WTC11 (cell line): Measurements from ENCODE around the gene SPOCK1. TPM values are rescaled to one million over a fixed set of nuclear protein-coding genes. Genes with fewer than 3 reads are reported as not detected.

ENCODE experiments used
- ATAC-seq: fragments of 200-7000 bp; cut with Tn5 transposase; 2 replicates; pipeline ENCODE4 v1.10.0; 2021; ENCODE audit warnings: mild to moderate bottlenecking, moderate library complexity
- CTCF ChIA-PET: fragments of 300-600 bp; sonication (Branson Sonifier 250); formaldehyde crosslinking; loops from one replicate; lab custom pipeline; 2021; ENCODE audit warnings: antibody characterized with exemption; lab: Charles Lee
- POLR2A ChIA-PET: fragments of 350-600 bp; sonication (Branson Sonifier 250); formaldehyde crosslinking; loops from one replicate; lab custom pipeline; 2021; ENCODE audit warnings: antibody characterized with exemption; lab: Charles Lee
- DNase-seq: peaks from one replicate; pipeline ENCODE4 v3.0.0; 2021; ENCODE audit warnings: low spot score
- H3K27ac Mint-ChIP-seq: 2 replicates; pipeline ENCODE4 v1.8.0; 2021; ENCODE audit warnings: mixed read lengths
- H3K27me3 Mint-ChIP-seq: 2 replicates; pipeline ENCODE4 v1.8.0; 2021; ENCODE audit warnings: low read depth, mild to moderate bottlenecking, moderate library complexity, mixed read lengths
- H3K36me3 Mint-ChIP-seq: 2 replicates; pipeline ENCODE4 v1.8.0; 2021; ENCODE audit warnings: mixed read lengths
- H3K4me1 Mint-ChIP-seq: 2 replicates; pipeline ENCODE4 v1.8.0; 2022; ENCODE audit warnings: mixed read lengths
- H3K4me3 Mint-ChIP-seq: 2 replicates; pipeline ENCODE4 v1.8.0; 2021; ENCODE audit warnings: mild to moderate bottlenecking, moderate library complexity, mixed read lengths
- H3K9me3 Mint-ChIP-seq: 2 replicates; pipeline ENCODE4 v1.8.0; 2021; ENCODE audit warnings: mixed read lengths
- ARID4B ChIP-seq: sonication (generic); formaldehyde crosslinking; IDR thresholded peaks from 2 replicates; pipeline ENCODE4 v1.8.0; 2023; ENCODE audit warnings: missing genetic modification reagents, mild to moderate bottlenecking, borderline replicate concordance
- OVOL2 ChIP-seq: fragments of 250-450 bp; sonication (Bioruptor Pico); IDR thresholded peaks from 2 replicates; pipeline ENCODE4 v1.9.0; 2021; ENCODE audit warnings: mild to moderate bottlenecking, borderline replicate concordance
- PRDM15 ChIP-seq: sonication (generic); formaldehyde crosslinking; IDR thresholded peaks from 2 replicates; pipeline ENCODE4 v1.8.0; 2022; ENCODE audit warnings: missing genetic modification reagents
- SOX15 ChIP-seq: fragments of 250-450 bp; sonication (Bioruptor Pico); IDR thresholded peaks from 2 replicates; pipeline ENCODE4 v1.9.0; 2021; ENCODE audit warnings: mild to moderate bottlenecking
- STAT6 ChIP-seq: sonication (generic); formaldehyde crosslinking; conservative IDR thresholded peaks from 2 replicates; pipeline ENCODE4 v1.8.1; 2023; ENCODE audit warnings: mild to moderate bottlenecking, low read depth, missing genetic modification reagents, moderate library complexity
- total RNA-seq: library from RNA; stranded (reverse); gene quantifications from 3 replicates; pipeline ENCODE4 v1.2.3, GENCODE V29; 2021
- TF ChIP-seq, protein P1 (sequence below): sonication (generic); formaldehyde crosslinking; IDR thresholded peaks from 2 replicates; pipeline ENCODE4 v1.8.1; 2023; ENCODE audit warnings: mild to moderate bottlenecking, missing genetic modification reagents, moderate library complexity
- TF ChIP-seq, protein P2 (sequence below): sonication (generic); formaldehyde crosslinking; IDR thresholded peaks from 2 replicates; pipeline ENCODE4 v1.8.0; 2023; ENCODE audit warnings: mild to moderate bottlenecking, missing genetic modification reagents
- TF ChIP-seq, protein P3 (sequence below): sonication (generic); formaldehyde crosslinking; IDR thresholded peaks from 2 replicates; pipeline ENCODE4 v1.8.1; 2022; ENCODE audit warnings: missing genetic modification reagents, borderline replicate concordance

SPOCK1 gene
- total RNA-seq, 1 experiment from 2014 or later: 15.2 TPM

DNA sequence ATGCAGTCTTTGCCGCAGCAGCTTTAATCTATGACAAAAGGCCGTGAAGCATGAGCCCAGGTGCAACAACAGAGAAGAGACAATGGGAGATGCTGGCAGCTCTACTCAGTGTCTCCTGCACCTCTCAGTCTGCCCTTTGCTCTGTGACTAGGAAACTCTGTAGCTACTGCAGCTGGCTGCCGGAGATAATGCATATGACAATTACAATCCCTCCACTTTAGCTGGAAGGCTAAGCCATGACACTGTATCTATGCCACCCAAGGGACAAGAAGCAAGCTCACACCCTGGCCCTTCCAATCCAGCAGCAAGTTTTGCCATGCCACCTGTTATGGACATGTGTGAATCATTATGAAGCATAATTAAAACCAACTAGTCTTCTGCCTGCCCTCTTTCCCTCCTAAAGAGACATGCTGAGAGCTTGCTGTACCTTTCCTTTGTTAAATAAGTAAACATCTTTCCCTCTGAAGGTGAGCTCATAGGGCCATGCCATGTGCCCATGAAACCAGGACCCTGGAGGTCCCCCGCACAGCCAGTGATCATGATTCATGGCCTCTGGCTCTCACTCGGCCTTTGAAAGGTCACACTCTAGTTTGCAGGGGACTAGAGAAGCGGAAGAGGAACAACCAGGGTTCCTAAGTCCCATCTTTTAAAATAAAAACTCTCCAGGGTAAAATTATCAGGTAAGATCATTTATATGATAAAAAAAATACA, 219.4 kb downstream of the SPOCK1 start:
- ChIA-PET POLR2A (no interaction called here), CTCF (interaction anchor here (1.5 kb wide), 1 partner anchor 41 kb away, joined by 6 read pairs; no protein-coding TSS in a partner anchor)
- DNase-seq (no peak), ATAC-seq (no peak)
- H3K4me1 Mint-ChIP-seq: no peaks in the 10 kb centered on the region; the same call in 1 of the 2 replicates
- TF ChIP-seq PRDM15: no peak
- TF ChIP-seq, protein P1, sequence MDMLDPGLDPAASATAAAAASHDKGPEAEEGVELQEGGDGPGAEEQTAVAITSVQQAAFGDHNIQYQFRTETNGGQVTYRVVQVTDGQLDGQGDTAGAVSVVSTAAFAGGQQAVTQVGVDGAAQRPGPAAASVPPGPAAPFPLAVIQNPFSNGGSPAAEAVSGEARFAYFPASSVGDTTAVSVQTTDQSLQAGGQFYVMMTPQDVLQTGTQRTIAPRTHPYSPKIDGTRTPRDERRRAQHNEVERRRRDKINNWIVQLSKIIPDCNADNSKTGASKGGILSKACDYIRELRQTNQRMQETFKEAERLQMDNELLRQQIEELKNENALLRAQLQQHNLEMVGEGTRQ (CRISPR knock-in tag): no peak
- TF ChIP-seq SOX15 (CRISPR knock-in tag): no peak
- TF ChIP-seq, protein P2, sequence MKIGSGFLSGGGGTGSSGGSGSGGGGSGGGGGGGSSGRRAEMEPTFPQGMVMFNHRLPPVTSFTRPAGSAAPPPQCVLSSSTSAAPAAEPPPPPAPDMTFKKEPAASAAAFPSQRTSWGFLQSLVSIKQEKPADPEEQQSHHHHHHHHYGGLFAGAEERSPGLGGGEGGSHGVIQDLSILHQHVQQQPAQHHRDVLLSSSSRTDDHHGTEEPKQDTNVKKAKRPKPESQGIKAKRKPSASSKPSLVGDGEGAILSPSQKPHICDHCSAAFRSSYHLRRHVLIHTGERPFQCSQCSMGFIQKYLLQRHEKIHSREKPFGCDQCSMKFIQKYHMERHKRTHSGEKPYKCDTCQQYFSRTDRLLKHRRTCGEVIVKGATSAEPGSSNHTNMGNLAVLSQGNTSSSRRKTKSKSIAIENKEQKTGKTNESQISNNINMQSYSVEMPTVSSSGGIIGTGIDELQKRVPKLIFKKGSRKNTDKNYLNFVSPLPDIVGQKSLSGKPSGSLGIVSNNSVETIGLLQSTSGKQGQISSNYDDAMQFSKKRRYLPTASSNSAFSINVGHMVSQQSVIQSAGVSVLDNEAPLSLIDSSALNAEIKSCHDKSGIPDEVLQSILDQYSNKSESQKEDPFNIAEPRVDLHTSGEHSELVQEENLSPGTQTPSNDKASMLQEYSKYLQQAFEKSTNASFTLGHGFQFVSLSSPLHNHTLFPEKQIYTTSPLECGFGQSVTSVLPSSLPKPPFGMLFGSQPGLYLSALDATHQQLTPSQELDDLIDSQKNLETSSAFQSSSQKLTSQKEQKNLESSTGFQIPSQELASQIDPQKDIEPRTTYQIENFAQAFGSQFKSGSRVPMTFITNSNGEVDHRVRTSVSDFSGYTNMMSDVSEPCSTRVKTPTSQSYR: no peak
- TF ChIP-seq ARID4B: no peak
- TF ChIP-seq, protein P3, sequence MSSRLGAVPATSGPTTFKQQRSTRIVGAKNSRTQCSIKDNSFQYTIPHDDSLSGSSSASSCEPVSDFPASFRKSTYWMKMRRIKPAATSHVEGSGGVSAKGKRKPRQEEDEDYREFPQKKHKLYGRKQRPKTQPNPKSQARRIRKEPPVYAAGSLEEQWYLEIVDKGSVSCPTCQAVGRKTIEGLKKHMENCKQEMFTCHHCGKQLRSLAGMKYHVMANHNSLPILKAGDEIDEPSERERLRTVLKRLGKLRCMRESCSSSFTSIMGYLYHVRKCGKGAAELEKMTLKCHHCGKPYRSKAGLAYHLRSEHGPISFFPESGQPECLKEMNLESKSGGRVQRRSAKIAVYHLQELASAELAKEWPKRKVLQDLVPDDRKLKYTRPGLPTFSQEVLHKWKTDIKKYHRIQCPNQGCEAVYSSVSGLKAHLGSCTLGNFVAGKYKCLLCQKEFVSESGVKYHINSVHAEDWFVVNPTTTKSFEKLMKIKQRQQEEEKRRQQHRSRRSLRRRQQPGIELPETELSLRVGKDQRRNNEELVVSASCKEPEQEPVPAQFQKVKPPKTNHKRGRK (CRISPR knock-in tag): no peak
- TF ChIP-seq OVOL2 (CRISPR knock-in tag): no peak
- no peak for TF ChIP-seq STAT6 (CRISPR knock-in tag)
- H3K27ac Mint-ChIP-seq: no peak overlapping the region
- no peaks in the 10 kb centered on the region; the same call in 1 of the 2 replicates for H3K27me3 Mint-ChIP-seq
- no peaks in the 10 kb centered on the region for H3K36me3 Mint-ChIP-seq
- no peaks in the 10 kb centered on the region for H3K9me3 Mint-ChIP-seq
- H3K4me3 Mint-ChIP-seq: no peak overlapping the region
